WTC11 (cell line): ENCODE results near the gene GPR83. TPM values are rescaled to one million over a fixed set of nuclear protein-coding genes. Genes with fewer than 3 reads are reported as not detected.

Experiments
- ATAC-seq: fragments of 200-7000 bp; cut with Tn5 transposase; 2 replicates; pipeline ENCODE4 v1.10.0; 2021; ENCODE audit warnings: mild to moderate bottlenecking, moderate library complexity
- CTCF ChIA-PET: fragments of 300-600 bp; sonication (Branson Sonifier 250); formaldehyde crosslinking; loops from one replicate; lab custom pipeline; 2021; ENCODE audit warnings: antibody characterized with exemption; lab: Charles Lee
- POLR2A ChIA-PET: fragments of 350-600 bp; sonication (Branson Sonifier 250); formaldehyde crosslinking; loops from one replicate; lab custom pipeline; 2021; ENCODE audit warnings: antibody characterized with exemption; lab: Charles Lee
- DNase-seq: peaks from one replicate; pipeline ENCODE4 v3.0.0; 2021; ENCODE audit warnings: low spot score
- H3K27ac Mint-ChIP-seq: 2 replicates; pipeline ENCODE4 v1.8.0; 2021; ENCODE audit warnings: mixed read lengths
- H3K27me3 Mint-ChIP-seq: 2 replicates; pipeline ENCODE4 v1.8.0; 2021; ENCODE audit warnings: low read depth, mild to moderate bottlenecking, moderate library complexity, mixed read lengths
- H3K36me3 Mint-ChIP-seq: 2 replicates; pipeline ENCODE4 v1.8.0; 2021; ENCODE audit warnings: mixed read lengths
- H3K4me1 Mint-ChIP-seq: 2 replicates; pipeline ENCODE4 v1.8.0; 2022; ENCODE audit warnings: mixed read lengths
- H3K4me3 Mint-ChIP-seq: 2 replicates; pipeline ENCODE4 v1.8.0; 2021; ENCODE audit warnings: mild to moderate bottlenecking, moderate library complexity, mixed read lengths
- H3K9me3 Mint-ChIP-seq: 2 replicates; pipeline ENCODE4 v1.8.0; 2021; ENCODE audit warnings: mixed read lengths
- ATF1 ChIP-seq: sonication (generic); formaldehyde crosslinking; IDR thresholded peaks from 2 replicates; pipeline ENCODE4 v1.8.1; 2023; ENCODE audit warnings: mild to moderate bottlenecking, moderate library complexity, missing genetic modification reagents
- EMX1 ChIP-seq: fragments of 250-450 bp; sonication (Bioruptor Pico); IDR thresholded peaks from 2 replicates; pipeline ENCODE4 v1.8.0; 2021; ENCODE audit warnings: mild to moderate bottlenecking
- ETV6 ChIP-seq: sonication (generic); formaldehyde crosslinking; IDR thresholded peaks from 2 replicates; pipeline ENCODE4 v1.8.1; 2022; ENCODE audit warnings: mild to moderate bottlenecking, missing genetic modification reagents
- FOXP1 ChIP-seq: sonication (generic); formaldehyde crosslinking; IDR thresholded peaks from 2 replicates; pipeline ENCODE4 v1.8.0; 2022; ENCODE audit warnings: missing genetic modification reagents, mild to moderate bottlenecking, moderate library complexity, borderline replicate concordance
- JAZF1 ChIP-seq: fragments of 250-450 bp; sonication (Bioruptor Pico); IDR thresholded peaks from 2 replicates; pipeline ENCODE4 v1.9.0; 2021; ENCODE audit warnings: moderate library complexity, mild to moderate bottlenecking, inconsistent platforms
- JUN ChIP-seq: sonication (generic); formaldehyde crosslinking; IDR thresholded peaks from 2 replicates; pipeline ENCODE4 v1.8.0; 2023; ENCODE audit warnings: mild to moderate bottlenecking, missing genetic modification reagents
- KAT7 ChIP-seq: sonication (generic); formaldehyde crosslinking; IDR thresholded peaks from 2 replicates; pipeline ENCODE4 v1.8.1; 2023; ENCODE audit warnings: missing genetic modification reagents, mild to moderate bottlenecking, borderline replicate concordance
- NFATC4 ChIP-seq: fragments of 250-450 bp; sonication (Bioruptor Pico); IDR thresholded peaks from 2 replicates; pipeline ENCODE4 v1.9.0; 2021; ENCODE audit warnings: mild to moderate bottlenecking
- NFYB ChIP-seq: sonication (generic); formaldehyde crosslinking; conservative IDR thresholded peaks from 2 replicates; pipeline ENCODE4 v1.8.0; 2022; ENCODE audit warnings: low read depth, missing genetic modification reagents
- NR1H2 ChIP-seq: sonication (generic); formaldehyde crosslinking; IDR thresholded peaks from 2 replicates; pipeline ENCODE4 v1.9.0; 2021; ENCODE audit warnings: mild to moderate bottlenecking, moderate library complexity, missing genetic modification reagents
- NR2C2 ChIP-seq: sonication (generic); formaldehyde crosslinking; IDR thresholded peaks from 2 replicates; pipeline ENCODE4 v1.8.0; 2022; ENCODE audit warnings: mild to moderate bottlenecking, missing genetic modification reagents
- RELA ChIP-seq: sonication (generic); formaldehyde crosslinking; IDR thresholded peaks from 2 replicates; pipeline ENCODE4 v1.8.1; 2022; ENCODE audit warnings: missing genetic modification reagents, mild to moderate bottlenecking, borderline replicate concordance
- RORB ChIP-seq: fragments of 250-450 bp; sonication (Bioruptor Pico); IDR thresholded peaks from 2 replicates; pipeline ENCODE4 v1.9.0; 2021; ENCODE audit warnings: mild to moderate bottlenecking
- ZBTB21 ChIP-seq: sonication (generic); formaldehyde crosslinking; IDR thresholded peaks from 2 replicates; pipeline ENCODE4 v1.8.1; 2023; ENCODE audit warnings: mild to moderate bottlenecking, missing genetic modification reagents, borderline replicate concordance
- ZNF263 ChIP-seq: sonication (generic); formaldehyde crosslinking; IDR thresholded peaks from 2 replicates; pipeline ENCODE4 v1.8.1; 2022; ENCODE audit warnings: low read depth, mild to moderate bottlenecking, moderate library complexity, missing genetic modification reagents
- ZNF396 ChIP-seq: fragments of 250-450 bp; sonication (Bioruptor Pico); IDR thresholded peaks from 2 replicates; pipeline ENCODE4 v1.8.0; 2021; ENCODE audit warnings: mild to moderate bottlenecking, moderate library complexity, borderline replicate concordance
- ZNF423 ChIP-seq: fragments of 250-450 bp; sonication (Bioruptor Pico); IDR thresholded peaks from 2 replicates; pipeline ENCODE4 v2.1.2; 2022; ENCODE audit warnings: mild to moderate bottlenecking, moderate library complexity
- total RNA-seq: library from RNA; stranded (reverse); gene quantifications from 3 replicates; pipeline ENCODE4 v1.2.3, GENCODE V29; 2021
- TF ChIP-seq, protein P1 (sequence below): sonication (generic); formaldehyde crosslinking; IDR thresholded peaks from 2 replicates; pipeline ENCODE4 v1.8.0; 2023; ENCODE audit warnings: missing genetic modification reagents
- TF ChIP-seq, protein P2 (sequence below): sonication (generic); formaldehyde crosslinking; IDR thresholded peaks from 2 replicates; pipeline ENCODE4 v1.8.1; 2022; ENCODE audit warnings: low read depth, missing genetic modification reagents, borderline replicate concordance
- TF ChIP-seq, protein P3 (sequence below): fragments of 250-450 bp; sonication (Bioruptor Pico); IDR thresholded peaks from 2 replicates; pipeline ENCODE4 v1.9.0; 2021; ENCODE audit warnings: mild to moderate bottlenecking
- TF ChIP-seq, protein P4 (sequence below): sonication (generic); formaldehyde crosslinking; IDR thresholded peaks from 2 replicates; pipeline ENCODE4 v1.8.0; 2022; ENCODE audit warnings: mild to moderate bottlenecking, missing genetic modification reagents
- TF ChIP-seq, protein P5 (sequence below): fragments of 250-450 bp; sonication (Bioruptor Pico); IDR thresholded peaks from 2 replicates; pipeline ENCODE4 v1.9.0; 2021; ENCODE audit warnings: moderate library complexity, mild to moderate bottlenecking, inconsistent platforms, borderline replicate concordance
- TF ChIP-seq, protein P6 (sequence below): sonication (generic); formaldehyde crosslinking; conservative IDR thresholded peaks from 2 replicates; pipeline ENCODE4 v1.8.1; 2022; ENCODE audit warnings: mild to moderate bottlenecking, missing genetic modification reagents

The GPR83 gene
- total RNA-seq, 1 experiment from 2014 or later: 0.42 TPM

DNA sequence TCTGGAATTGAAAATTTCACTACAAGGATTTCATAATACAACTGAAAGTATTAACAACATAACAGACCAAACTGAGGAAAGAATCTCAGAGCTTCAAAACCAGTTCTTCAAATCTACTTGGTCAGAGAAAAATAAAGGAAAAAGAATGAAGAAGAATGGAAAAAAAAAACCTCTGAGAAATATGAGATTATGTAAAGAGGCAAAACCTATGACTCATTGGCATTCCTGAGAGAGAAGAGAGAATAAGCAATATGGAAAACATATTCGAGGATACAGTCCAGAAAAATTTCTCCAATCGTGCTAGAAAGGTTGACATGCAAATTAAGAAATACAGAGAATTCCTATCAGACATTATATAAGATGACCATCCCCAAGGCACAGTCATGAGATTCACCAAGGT is 23.4 kb upstream of the GPR83 start (continued):
- TF ChIP-seq NFYB (no peak), ETV6 (CRISPR knock-in tag) (no peak), ZNF396 (CRISPR knock-in tag) (no peak), RORB (CRISPR knock-in tag) (no peak)
- TF ChIP-seq, protein P1, sequence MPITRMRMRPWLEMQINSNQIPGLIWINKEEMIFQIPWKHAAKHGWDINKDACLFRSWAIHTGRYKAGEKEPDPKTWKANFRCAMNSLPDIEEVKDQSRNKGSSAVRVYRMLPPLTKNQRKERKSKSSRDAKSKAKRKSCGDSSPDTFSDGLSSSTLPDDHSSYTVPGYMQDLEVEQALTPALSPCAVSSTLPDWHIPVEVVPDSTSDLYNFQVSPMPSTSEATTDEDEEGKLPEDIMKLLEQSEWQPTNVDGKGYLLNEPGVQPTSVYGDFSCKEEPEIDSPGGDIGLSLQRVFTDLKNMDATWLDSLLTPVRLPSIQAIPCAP (CRISPR knock-in tag): no peak

DNA sequence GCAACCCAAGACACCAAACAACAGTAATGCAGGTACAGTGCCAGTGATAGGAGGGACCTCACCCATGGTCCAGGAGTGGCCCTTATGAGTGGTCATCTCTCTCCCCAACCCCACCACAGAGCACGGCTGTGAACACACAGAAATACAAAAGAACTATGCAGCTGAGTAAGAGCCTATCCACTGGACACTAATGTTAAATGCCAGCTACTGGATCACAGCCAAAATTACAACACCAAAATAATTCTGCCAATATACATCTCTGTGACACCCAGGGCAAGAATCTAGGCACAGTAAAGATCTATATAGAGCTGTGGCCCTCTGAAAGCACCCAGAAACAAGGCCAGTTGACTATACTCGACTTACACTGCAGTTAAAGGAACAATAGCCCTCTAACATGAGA is 22.8 kb upstream of the GPR83 start:
- no peak overlapping the region for H3K27ac Mint-ChIP-seq
- ATAC-seq: no peak
- H3K4me3 Mint-ChIP-seq: no peak overlapping the region
- no peaks in the 10 kb centered on the region for H3K27me3 Mint-ChIP-seq
- TF ChIP-seq, protein P2, sequence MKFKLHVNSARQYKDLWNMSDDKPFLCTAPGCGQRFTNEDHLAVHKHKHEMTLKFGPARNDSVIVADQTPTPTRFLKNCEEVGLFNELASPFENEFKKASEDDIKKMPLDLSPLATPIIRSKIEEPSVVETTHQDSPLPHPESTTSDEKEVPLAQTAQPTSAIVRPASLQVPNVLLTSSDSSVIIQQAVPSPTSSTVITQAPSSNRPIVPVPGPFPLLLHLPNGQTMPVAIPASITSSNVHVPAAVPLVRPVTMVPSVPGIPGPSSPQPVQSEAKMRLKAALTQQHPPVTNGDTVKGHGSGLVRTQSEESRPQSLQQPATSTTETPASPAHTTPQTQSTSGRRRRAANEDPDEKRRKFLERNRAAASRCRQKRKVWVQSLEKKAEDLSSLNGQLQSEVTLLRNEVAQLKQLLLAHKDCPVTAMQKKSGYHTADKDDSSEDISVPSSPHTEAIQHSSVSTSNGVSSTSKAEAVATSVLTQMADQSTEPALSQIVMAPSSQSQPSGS (CRISPR knock-in tag): no peak
- TF ChIP-seq ATF1 (CRISPR knock-in tag) (no peak), NFATC4 (no peak), NR1H2 (CRISPR knock-in tag) (no peak), ZNF263 (CRISPR knock-in tag) (no peak), RELA (CRISPR knock-in tag) (no peak), KAT7 (no peak), FOXP1 (no peak), ETV6 (CRISPR knock-in tag) (no peak), EMX1 (CRISPR knock-in tag) (no peak), NR2C2 (CRISPR knock-in tag) (no peak), ZBTB21 (CRISPR knock-in tag) (no peak), ZNF423 (CRISPR knock-in tag) (no peak), JUN (CRISPR knock-in tag) (no peak), JAZF1 (CRISPR knock-in tag) (no peak)
- TF ChIP-seq, protein P3, sequence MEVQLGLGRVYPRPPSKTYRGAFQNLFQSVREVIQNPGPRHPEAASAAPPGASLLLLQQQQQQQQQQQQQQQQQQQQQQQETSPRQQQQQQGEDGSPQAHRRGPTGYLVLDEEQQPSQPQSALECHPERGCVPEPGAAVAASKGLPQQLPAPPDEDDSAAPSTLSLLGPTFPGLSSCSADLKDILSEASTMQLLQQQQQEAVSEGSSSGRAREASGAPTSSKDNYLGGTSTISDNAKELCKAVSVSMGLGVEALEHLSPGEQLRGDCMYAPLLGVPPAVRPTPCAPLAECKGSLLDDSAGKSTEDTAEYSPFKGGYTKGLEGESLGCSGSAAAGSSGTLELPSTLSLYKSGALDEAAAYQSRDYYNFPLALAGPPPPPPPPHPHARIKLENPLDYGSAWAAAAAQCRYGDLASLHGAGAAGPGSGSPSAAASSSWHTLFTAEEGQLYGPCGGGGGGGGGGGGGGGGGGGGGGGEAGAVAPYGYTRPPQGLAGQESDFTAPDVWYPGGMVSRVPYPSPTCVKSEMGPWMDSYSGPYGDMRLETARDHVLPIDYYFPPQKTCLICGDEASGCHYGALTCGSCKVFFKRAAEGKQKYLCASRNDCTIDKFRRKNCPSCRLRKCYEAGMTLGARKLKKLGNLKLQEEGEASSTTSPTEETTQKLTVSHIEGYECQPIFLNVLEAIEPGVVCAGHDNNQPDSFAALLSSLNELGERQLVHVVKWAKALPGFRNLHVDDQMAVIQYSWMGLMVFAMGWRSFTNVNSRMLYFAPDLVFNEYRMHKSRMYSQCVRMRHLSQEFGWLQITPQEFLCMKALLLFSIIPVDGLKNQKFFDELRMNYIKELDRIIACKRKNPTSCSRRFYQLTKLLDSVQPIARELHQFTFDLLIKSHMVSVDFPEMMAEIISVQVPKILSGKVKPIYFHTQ (CRISPR knock-in tag): no peak
- TF ChIP-seq, protein P4, sequence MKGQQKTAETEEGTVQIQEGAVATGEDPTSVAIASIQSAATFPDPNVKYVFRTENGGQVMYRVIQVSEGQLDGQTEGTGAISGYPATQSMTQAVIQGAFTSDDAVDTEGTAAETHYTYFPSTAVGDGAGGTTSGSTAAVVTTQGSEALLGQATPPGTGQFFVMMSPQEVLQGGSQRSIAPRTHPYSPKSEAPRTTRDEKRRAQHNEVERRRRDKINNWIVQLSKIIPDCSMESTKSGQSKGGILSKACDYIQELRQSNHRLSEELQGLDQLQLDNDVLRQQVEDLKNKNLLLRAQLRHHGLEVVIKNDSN: no peak
- TF ChIP-seq, protein P5, sequence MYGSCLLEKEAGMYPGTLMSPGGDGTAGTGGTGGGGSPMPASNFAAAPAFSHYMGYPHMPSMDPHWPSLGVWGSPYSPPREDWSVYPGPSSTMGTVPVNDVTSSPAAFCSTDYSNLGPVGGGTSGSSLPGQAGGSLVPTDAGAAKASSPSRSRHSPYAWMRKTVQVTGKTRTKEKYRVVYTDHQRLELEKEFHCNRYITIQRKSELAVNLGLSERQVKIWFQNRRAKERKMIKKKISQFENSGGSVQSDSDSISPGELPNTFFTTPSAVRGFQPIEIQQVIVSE (CRISPR knock-in tag): no peak
- TF ChIP-seq, protein P6, sequence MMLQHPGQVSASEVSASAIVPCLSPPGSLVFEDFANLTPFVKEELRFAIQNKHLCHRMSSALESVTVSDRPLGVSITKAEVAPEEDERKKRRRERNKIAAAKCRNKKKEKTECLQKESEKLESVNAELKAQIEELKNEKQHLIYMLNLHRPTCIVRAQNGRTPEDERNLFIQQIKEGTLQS: no peak
- DNase-seq: no peak
- H3K4me1 Mint-ChIP-seq: peaks cover 8% of the 10 kb centered on the region
- peaks cover 18% of the 10 kb centered on the region for H3K36me3 Mint-ChIP-seq
- POLR2A ChIA-PET: interaction anchor here (0.7 kb wide), 1 partner anchor 9 kb away, joined by 3 read pairs; no protein-coding TSS in a partner anchor
- CTCF ChIA-PET: interaction anchor here (0.9 to 1.3 kb wide), 2 partner anchors 241 to 529 kb away, joined by 3 read pairs; no protein-coding TSS in a partner anchor
- 0 out of 2 replicates have a peak, but pooled peaks cover 4% of the 10 kb centered on the region for H3K9me3 Mint-ChIP-seq
